Astrocyte of the hippocampus (primary cell): ENCODE data around the gene PHYKPL.
A peak's percentile ranks its signal among the peaks of the same experiment; 100 is the strongest.
"Not testable (repeated sequence)": the region's sequence is repeated elsewhere in the genome, so short reads cannot be mapped to it uniquely, and the experiment has no call there.

Source experiments
- DNase-seq: peaks from one replicate; pipeline ENCODE4 v3.0.0; 2011; ENCODE audit warnings: low read depth, low spot score

PHYKPL gene

DNA sequence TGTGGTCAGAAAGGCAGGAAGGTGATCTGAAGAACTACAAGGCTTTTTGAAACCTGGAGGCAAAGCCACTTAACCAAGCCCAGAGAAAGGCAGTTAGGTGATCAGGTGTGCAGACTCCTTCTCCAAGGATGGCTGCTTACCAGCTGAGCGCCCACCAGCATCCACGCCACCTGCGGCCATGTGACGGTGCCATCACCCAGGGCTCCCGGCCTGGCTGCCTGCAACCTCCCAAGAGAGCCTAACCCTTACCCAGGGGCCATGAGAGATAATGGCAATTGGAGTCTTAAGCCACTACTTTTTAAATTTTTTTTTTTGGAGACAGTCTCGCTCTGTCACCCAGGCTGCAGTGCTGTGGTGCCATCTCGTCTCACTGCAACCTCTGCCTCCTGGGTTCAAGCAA, 33.1 kb upstream of the PHYKPL start:
- no peak for DNase-seq

DNA sequence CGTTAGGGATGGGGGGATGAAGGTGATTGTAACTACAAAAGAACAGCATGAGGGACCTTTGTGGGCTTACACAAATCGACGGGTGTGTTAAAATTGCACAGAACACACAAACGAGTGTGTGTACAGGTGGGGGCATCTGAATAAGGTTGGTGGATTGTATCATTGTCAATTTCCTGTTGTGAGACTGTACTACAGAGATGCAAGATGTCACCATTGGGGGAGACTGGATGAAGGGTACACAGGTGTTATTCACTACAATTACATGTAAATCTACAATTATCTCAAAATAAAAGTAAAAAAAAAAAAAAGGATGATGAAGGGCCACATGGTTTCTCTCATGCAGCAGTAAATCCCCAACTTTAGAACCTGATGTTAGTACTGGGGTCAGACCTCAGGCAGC, 31.4 kb upstream of the PHYKPL start:
- no peak for DNase-seq

DNA sequence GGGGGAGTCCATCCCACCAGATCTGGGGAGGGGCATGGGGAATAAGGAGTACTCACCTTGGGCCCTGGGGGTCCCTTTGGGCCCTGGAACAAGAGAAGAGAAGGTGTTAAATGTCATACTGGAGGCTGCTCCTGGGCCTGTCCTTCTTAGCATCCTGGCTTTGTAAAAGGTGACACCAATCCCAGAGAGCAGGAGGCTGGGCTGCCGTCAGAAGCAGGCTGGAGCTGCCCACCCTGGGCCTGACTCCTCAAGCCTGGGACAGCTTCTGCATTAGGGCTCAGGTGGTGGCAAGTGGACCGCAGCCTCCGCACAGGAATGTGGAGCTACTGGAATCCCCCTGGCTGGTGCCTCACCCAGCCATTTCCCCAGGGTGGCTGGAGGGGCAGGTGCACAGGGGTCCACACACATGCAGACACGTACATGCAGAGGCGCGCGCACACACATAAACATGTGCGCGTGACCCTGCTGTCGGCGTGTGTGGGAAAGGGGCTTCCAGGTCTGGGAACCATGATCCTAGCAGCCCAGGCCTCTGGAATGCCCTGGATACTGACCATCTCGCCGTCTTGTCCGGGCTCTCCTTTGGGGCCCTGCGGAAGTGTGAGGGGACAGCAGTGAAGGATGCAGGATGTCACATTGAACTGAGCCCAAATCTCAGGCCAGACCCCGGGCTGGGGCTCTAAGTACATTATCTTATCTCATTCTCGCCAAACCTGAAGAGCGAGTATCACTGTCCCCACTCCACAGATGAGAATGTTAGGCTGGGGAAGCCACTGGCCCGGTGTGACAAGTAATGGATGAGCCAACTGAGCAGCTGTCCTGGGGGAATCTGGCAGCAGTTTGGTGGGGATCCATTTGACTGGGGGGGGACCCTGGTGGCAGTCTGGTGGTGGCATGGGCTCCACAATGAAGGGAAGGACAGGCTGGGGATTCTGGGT, 29.3 kb upstream of the PHYKPL start:
- DNase-seq, result no peak

DNA sequence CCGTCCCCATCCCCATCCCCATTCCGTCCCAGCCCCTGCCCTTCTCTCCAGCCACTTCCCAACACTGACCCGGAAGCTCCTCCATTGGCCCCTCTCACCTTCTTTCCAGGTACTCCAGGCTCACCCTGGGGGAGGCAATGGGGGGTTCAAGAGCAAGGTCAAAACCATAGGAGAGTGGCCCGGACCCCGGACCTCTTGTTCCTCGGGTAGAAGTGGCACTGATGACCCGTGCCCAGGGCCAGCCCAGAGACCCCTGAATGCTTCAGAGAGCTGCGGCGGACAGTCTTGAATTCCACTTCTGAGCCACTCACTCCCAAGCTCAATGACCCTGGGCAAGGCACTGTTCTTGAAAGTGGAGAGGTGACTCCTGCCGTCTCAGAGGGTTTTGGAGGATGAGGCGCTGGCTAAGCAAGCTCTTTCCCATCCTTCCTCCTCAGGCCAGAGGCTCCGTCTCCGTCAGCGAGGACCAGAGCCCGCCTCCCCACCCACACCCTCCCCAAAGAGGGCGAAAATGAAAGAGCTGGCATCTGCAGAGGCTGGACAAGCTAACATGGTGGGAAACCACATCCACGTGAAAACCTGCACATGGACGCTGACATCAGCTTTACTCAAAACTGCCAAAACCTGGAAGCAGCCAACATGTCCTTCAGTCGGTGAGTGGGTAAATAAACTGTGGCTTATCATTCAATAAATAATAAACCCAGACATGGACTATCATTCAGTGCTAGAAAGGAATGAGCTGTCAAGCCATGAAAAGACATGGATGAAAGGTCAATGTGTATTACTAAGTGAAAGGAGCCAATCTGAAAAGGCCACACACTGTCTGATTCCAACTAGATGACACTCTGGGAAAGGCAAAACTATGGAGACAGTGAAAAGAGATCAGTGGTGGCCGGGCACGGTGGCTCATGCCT, 27.3 kb upstream of the PHYKPL start:
- DNase-seq, result no peak

DNA sequence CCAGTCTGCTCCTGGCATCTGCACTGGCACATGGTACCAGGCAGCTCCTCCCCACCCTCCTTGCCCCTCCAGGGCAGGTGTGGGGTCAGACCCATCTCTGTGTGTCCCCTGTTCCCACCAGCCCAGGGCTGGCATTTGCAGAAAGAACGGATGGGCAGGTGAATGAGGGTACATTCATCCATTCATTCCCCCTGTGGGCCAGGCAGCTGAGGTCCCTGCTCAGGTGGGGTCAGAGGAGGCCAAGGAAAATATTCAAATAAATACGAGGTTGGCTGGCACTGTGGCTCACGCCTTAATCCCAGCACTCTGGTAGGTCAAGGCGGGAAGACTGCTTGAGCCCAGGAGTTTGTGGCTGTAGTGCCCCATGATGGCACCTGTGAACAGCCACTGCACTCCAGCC, 25.0 kb upstream of the PHYKPL start:
- no peak for DNase-seq

DNA sequence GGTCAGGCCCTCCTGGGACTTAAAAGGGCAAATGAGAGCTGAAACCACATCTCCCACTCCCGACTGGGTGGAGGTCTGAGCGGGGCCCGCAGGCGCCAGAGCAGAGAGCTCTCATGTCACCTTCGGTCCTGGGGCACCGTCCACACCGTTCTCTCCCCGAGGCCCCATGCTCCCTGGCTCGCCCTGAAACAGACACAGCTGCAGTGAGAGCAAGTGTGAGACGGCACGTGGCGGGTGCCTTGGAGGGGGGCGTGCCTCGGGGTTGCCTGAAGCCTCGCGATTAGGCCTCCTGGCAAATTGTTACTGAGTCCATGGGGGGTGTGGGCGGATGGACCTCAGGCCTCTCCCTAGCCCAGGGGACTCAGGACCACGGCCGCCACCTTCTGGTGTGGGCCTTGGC, 24.1 kb upstream of the PHYKPL start:
- DNase-seq, result no peak

DNA sequence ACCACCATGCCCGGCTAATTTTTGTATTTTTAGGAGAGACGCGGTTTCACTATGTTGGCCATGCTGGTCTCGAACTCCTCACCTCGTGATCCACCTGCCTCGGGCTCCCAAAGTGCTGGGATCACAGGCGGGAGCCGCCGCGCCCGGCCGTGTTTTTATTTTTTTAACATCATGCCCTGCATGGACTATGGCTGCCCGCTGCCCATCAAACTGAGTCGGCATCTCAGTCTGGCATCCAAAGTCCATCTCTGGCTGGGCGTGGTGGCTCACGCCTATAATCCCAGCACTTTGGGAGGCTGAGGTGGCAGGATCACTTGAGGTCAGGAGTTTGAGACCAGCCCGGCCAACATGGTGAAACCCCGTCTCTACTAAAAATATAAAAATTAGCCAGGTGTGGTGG, 21.0 kb upstream of the PHYKPL start:
- not testable (repeated sequence) for DNase-seq

DNA sequence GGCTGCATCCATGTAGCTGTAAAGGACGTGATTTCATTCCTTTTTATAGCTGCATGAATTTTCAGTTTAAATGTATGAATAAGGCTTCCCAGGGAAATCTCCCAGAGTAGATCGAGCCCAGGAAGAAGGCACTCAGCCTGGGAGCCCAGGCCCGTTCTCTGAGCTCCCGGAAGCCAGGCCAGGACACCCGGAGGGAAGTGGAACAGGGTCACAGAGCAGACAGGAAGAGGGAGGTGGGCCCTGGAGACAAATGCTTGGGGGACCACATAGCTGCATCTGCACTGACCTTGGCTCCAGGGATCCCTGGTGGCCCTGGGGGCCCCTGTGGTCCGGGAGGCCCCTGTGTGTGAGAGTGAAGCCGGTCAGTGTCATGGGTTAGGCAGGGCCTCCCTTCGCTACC, 19.7 kb upstream of the PHYKPL start:
- no peak for DNase-seq

DNA sequence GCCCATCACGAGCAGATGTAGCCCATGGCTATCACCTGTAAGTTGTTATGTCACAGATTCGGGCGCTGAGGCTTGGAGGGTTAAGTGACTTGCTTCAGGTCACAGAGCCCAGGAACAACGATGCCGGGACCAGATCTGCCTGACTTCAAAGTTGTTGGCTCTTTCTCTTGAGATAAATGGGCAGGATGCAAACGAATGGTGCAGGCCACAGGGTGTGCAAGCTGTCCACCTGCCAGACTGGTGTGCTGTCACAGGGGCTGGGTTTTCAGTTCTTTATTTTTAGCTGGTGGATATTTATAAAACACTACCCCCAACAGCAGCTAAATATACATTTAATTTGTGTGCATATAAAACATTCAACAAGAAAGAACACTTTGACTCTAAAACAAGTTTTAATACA, 17.7 kb upstream of the PHYKPL start:
- DNase-seq, result no peak

DNA sequence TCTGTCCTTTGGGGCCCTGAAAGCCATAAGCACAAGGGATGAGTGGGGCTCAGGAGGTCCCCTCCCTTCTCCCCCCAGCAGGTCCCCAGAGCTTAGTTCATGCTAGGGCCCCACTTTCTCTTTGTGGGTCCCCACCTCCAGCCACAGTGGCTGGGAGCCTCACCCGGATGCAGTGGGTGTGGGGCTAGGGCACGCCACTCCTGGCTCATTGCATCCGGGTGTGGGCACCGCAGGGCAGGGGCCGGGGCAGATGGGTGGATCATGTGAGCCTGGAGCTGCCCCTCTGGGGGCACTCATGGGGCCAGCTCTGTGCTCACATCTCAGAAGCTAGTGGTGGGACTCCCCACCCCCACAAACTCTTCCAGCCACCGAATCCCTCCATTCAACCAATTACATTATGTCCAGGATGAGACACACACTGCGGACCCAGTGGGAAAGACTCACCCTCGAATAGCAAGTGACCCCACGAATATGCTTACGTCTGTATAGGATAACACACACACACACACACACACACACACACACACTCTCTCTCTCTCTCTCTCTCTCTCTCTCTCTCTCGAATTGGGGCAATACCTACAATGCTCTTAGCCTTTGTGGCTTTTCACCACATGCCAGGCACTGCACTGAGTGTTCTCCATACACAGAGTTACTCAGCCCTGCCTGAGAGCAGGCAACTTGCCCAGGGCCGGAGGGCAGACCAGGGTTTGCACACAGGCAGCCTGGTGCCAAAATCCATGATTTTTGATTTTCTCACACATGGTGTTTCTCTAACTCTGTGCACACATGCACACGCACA, 16.8 kb upstream of the PHYKPL start:
- peak; percentile 92 for DNase-seq

DNA sequence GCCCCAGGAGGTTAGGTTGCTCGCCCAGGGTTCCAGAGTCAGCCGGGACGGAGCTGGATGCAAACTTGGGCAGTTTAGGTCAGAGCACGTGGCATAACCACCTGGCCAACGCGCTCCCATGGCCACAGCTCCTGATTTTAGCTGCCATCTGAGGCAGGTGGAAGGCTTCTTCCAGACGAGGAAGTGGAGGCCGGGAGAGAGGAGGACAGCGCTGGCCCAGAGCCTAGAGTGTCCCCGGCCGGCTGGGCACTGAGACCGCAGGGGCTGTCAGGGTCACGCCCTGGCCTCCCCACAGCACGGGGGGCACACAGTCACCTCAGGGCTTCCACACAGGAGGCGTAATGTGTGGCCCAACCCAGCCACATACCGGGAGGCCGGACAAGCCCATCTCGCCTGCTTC, 16.1 kb upstream of the PHYKPL start:
- DNase-seq, result no peak

DNA sequence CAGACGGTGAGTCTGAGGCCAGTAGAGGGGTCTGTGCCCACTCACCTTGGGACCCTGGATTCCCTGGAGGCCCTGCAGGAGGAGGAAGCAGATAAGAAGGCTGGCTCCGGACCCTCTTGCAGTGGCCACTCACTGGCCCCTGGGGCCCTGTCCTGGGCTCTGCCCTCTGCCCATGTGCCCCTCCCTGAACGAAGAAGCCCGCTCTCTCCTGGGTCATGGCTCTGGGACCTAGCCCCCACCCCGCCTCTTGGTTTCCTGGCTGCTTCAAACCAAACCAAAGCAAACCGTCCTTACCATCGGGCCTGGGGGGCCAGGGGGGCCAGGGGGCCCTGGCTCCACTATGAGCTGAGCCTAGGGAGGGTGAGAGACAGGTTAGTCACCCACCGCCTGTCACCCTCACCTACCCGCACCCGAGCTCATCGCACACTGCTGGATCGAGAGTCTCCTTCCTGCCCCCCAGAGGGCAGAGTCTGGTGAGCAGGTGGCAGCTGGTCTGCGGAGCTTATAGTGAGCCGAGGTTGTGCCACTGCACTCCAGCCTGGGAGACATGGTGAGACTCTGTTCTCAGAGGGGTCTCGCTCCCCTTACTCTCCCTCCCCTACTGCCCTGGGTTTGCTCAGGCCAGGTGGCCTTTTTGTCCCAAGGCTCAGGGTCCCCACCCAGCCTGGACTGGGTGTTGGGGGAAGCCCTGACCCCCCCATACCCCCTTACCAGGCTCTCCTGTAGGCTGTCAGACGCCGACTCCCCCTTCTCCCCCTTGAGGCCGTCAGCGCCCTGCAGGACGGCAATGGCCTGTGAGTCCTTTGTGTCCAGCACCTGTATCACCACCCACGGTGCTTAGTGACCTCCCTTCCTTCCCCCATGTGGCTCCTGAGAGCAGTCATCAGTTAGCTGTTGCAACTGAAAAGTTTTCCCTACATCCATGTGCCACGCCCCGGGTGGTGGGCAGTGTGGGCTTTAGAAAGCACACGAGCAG, 15.2 kb upstream of the PHYKPL start:
- DNase-seq, result no peak

DNA sequence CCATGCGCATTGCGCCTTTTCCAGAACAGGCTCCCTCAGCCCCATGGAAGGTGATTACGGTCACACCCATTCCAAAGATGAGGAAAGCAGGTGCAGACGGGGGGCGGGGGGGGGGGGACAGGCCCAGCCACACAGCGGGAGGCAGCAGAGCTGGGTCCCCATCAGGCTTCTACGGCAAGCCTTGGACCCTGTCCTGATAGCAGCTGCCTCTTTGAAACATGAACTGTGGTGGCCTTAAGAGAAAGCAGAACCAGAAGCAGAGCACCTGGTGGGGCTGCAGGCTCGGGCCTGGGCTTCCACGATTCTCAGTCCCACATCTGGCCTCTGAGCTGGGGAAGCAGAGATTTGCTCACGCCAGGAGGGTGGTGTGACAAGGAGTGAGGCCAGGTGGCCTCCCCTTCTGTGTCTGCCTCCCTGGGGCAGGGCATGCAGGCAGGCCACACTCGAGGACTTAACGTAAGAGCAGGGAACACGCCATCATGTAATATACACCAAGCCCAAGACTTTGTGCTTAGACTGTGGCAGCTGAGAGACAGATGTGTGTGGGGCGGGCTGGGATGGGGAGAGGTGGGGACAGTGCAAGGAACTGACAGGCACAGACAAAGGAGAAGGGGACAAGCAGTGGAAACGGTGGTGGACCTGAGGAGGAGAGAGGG, 14.2 kb upstream of the PHYKPL start:
- DNase-seq, result no peak

DNA sequence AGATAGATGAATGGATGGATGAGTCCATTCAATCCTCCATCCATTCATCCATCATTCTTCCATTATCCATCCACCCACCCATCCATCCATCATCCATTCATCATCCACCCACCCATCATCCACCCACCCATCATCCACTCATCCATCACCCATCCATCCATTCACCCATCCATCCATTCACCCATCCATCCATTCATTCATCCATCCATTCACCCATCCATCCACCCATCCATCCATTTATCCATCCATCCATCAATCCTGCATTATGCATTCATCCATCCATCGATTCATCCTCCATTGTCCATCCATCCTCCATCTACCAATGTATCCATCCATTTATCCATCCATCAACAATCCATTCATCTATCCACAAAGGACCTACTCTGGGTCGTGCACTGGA, 12.8 kb upstream of the PHYKPL start:
- DNase-seq, result no peak

DNA sequence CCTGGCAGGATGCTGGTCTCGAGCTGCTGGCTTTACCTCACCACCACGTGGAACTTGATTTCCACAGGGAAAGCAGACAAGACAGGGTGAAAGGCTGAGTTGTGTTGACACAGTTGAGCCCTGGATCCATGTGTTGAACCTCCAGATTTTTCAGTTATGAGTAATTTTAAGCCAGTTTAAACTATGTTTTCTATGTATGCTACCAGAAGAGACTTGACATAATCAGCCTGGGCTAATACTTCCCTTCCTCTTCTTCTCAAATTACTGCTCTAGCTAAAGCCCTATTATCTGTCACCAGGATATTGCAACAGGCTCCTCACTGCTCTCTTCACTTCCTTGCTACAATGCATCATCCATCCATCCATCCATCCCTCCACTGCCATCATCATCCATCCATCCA, 12.0 kb upstream of the PHYKPL start:
- no peak for DNase-seq

DNA sequence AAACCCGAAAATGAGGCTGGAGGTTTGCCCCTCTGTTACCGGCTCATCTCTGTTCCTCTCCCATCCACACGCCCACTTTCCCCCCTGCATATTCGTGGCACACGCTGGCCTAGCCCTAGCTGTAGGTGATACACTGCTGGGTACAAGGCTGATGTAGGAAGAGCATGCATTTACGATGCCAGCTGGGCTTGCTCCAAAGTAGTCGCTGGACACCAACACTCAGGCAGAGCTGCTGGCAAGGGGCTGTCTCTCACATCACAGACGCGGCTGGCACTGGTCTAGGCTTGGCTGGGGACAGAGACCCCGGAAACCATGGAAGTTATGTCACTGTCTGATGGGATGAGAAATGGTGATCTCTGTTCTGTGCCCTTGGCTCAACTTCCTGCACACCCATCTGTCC, 9.8 kb upstream of the PHYKPL start:
- no peak for DNase-seq

DNA sequence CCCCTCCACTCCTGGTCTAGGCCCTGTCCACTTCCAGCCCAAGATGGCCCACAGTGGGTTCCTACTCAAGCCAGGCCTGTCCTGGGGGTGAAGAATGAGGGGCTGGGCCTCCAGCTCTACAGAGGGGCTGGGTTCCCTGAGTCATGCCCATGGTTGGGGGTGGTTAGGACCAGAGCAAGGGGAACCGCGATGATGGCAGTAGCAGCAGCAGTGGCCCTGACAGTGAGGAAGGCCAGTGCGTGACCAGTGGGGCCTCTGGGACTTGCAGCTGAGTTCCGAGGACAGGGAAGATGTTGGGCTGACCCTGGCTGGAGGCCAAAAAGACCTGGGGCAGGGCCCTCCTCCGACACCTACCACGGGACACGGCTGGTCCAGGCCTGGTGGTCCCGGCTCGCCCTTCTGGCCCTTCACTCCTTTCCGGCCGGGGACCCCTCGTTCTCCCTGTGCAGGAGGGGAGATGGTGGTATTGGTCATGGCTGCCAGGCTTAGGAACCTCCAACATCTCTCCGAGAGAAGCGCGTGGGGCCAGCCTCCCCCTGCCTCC, 9.2 kb upstream of the PHYKPL start:
- DNase-seq, result no peak

DNA sequence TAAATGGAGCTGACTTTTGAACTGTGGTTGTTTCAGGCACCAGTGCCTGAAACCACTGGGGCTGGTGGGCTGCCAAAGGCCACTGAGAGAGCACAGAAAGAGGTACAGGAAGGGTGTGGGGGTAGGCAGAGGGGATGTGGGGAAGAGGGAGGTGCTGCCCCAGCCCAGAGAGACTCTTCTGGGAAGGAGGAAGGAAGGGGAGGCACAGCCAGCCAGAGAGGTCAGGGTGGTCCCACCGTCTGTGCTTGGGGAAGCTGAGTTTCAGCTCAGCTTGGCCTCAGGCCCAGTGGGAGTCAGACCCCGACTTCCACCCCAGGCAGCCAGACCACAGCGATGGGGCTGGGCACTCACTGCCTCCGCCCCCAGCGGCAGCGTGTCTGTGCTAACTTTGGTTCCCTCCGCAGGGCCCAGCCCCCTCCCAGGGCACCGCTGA, 8.6 kb upstream of the PHYKPL start:
- DNase-seq, result no peak

DNA sequence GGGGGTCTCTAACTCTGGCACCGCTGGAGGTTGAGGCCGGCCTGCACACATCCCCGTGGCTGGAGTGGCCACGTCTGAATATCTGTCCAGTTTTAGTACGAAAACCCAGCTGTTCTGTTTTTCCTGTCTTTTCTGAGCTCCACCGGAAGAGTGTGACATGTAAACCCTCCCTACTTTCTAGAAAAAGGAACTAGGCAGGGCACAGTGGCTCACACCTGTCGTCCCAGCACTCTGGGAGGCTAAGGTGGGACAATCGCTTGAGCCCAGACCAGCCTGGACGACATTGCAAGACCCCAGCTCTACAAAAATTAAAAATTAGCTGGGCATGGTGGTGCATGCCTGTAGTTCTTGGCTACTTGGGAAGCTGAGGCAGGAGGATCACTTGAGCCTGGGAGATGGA, 8.2 kb upstream of the PHYKPL start:
- no peak for DNase-seq

DNA sequence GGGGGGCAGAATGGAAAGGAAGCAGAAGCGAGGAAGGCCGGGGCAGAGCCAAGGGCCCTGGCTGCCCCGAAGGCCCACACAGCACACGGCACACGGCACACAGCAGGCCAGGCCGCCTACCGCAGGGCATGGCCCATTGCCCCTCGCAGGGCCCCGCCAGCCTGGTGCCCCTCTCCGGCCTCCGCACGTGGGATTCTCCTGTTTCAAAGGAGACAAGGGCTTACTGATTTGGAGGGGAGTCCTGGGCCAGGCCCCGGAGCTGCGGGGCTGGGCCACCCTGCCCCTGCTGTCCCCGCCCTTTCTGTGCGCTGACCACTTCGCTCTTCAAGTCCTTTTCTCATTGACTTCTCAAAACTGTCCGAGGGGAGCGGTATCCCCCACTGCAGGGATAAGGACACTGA, 7.7 kb upstream of the PHYKPL start:
- DNase-seq, result no peak
